Fibroblast of skin of abdomen (primary cell): ENCODE data around the gene DOCK4. TPM values are rescaled to one million over a fixed set of nuclear protein-coding genes. Genes with fewer than 3 reads are reported as not detected.
"Not testable (repeated sequence)": the region's sequence is repeated elsewhere in the genome, so short reads cannot be mapped to it uniquely, and the experiment has no call there.

Experiments
- DNase-seq: peaks from one replicate; pipeline ENCODE4 v3.0.0-alpha.2; 2013
- polyA plus RNA-seq, 2 experiments: library from polyadenylated mRNA; unstranded; fragments of 120-200 nt; gene quantifications; one replicate each; pipeline ENCODE4 v1.2.1, GENCODE V29; 2013; ENCODE audit not compliant: insufficient read length in 2 of 2

The DOCK4 gene
- 7.1 TPM for polyA plus RNA-seq (2013, experiment 1 of 2; ENCODE audit: insufficient read length)
- polyA plus RNA-seq (2013, experiment 2 of 2; ENCODE audit: insufficient read length), result 7.2 TPM

DNA sequence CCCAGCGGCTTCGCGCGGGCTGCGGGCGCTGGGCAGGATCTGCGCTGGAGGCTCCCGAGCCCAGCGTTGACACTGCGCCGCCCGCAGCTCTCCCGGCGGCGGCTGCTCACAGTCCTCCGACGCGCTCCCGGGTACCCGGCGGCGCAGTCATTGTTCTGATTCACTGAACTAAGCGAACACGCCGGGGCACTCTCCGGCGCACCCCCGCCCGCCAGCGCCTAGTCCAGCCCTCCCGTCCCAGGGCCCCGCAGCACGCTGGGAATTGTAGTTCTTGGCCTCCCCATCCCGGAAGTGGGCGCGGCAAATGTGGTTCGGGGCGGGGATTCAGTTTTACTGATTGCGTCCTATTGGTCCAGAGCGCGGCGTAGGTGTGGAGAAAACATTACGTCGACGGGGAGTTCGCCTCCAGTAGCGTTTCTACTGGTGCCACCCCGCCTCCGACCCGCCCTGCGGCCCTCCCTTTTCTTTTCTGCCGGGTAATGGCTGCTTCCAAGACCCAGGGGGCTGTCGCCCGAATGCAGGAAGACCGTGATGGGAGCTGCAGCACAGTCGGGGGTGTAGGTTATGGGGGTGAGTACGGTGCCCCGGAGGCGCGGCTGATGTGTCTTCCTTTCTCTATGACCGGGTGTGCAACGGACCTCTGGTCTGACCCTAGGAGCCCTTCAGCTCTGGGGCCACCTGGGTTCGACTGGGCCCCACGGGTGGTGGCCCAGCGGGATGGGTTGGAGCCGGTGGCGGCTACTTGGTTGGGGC lies at the start of gene DOCK4, which contains the start of gene ZNF277:
TSS of gene DOCK4 (minus strand) at position 162 of the 753 bp plus-strand sequence. CDS start 261 bp downstream, outside the sequence.
TSS of gene ZNF277 (plus strand) at position 458 of the 753 bp plus-strand sequence. CDS start at position 480, 22 bp downstream.
- peak; percentile 99 for DNase-seq

GRCh38 chr7:112255388-112255720 lies 49.2 kb upstream of the DOCK4 start:
- no peak for DNase-seq

DNA sequence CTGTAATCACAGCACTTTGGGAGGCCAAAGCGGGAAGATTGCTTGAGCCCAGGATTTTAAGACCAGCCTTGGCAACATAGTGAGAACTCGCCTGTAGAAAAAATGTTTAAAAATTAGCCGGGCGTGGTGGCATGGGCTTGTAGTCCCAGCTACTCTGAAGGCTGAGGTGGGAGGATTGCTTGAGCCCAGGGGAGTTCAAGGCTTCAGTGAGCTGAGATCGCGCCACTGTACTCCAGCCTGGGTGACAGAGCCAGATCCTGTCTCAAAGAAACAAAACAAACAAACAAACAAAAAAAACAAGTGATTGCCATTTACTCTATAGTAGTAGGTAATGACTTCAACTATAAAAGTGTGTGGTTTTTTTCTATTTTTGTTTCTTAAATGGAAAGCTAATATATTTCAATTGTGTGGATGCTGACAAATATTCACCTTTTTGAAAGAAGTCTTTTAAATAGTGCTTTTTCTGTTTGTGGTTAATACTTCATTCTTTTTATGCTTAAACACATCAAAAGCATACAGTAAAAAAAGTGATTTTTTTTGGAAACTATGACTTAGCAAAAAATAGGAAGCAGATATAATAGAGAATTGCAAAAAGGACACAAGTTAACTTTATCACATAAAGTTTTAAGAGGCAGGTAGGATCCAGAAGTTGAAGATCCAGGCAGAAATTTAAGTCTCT lies 48.6 kb upstream of the DOCK4 start:
- no peak for DNase-seq

DNA sequence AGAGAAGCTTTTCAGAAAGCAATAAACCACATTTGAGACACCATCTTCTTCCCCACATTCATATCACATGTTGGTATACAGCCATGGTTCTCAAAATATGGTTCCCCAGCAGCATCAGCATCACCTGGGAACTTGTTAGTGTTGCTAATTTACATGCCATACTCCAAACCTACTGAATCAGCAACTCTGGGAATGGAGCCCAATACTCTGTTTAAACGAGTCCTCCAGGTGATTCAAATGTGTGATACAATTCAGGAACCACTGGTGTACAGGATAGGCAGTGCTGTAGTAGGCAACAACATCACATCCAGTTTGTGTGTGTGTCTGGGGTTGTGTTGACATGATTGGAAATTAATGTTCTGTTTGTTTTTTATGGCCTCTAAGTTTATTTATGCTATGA lies 48.0 kb upstream of the DOCK4 start:
- no peak for DNase-seq

DNA sequence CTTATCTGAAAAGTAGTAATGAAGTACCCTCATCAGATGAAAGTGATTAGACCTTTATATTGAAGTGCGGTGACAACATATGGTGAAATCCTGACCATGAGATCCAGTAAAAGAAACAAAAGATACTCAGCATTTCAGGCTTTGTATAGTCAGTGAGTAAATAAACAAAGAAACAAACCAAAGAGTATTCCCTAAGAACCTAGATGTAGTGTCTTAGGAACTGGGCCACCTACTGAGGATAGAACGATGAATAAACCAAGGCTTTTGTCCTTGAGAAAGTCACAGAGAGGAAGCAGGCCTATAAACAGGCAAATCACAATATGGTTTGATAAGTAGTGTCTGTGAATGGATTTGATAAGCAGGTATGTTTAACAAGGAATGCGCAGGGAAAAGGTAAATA lies 46.5 kb upstream of the DOCK4 start:
- no peak for DNase-seq

- no peak for DNase-seq
Measured at GRCh38 chr7:112252141-112252540, 45.9 kb upstream of the DOCK4 start.

- not testable (repeated sequence) for DNase-seq
Measured at GRCh38 chr7:112249967-112250366, 43.8 kb upstream of the DOCK4 start.

DNA sequence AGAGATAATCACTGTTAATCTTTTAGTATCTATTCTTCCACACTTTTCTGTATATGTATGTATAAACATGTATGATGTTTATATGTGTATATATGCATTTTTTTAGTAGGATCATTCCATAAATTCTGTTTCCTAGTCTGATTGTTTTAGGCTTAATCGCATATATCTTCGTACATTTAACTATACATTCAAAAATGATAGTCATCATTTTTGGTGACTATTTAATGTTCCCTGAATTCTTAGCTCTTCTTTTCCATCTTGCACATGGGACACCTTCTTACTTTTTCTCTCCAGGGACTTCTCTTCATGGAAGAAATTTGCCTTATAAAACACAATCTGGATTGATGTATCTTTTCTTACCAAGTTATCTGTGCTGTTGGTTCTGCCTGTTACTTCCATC lies 42.4 kb upstream of the DOCK4 start:
- DNase-seq, result no peak

DNA sequence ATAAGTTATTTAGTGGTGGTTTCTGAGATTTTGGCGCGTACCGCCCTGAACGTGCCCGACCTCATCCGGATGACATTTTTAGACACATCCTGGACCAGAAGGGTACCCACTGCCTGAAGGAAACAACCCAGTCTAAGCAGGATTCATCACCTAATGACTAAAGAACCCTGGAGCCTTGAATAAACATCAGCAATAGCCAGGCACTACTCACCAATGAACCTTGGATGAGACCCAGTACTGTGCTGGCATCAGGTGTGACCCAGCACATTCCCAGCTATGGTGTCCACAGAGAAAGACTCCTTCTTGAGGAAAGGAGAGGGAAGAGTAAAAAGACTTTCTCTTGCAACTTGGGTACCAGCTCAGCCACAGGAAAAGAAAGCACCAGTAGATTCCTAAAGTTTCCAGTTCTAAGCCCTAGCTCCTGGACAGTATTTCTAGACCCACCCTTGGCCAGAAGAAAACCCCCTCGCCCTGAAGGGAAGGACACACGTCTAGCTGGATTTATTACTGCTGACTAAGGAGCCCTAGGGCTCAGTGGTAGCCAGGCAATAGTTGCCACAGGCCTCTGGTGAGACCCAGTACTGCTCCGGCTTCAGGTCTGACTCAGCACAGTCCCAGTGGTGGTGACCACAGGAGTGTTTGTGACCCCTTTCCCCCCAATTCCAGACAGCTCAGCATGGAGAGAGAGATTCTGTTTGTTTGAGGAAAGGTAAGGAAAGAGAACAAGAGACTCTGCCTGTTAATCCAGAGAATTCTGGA lies 32.8 kb upstream of the DOCK4 start:
- DNase-seq, result no peak

DNA sequence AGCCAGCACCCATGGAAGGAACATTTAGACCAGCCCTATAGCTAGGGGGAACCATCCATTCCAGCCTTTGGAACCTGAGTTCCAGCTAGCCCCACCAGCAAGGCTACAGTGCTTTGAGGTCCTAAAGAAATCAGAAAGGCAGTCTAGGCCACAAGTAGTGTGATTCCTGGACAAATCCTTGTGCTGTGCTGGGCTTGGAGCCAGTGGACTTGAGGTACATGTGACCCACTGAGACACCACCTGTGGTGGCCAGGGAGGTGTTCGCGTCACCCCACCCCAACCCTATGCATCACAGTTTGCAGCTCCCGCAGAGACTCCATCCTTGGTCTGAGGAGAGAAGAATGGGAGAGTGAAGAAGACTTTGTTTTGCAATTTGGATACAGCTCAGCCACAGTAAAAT lies 32.1 kb upstream of the DOCK4 start:
- DNase-seq, result no peak

DNA sequence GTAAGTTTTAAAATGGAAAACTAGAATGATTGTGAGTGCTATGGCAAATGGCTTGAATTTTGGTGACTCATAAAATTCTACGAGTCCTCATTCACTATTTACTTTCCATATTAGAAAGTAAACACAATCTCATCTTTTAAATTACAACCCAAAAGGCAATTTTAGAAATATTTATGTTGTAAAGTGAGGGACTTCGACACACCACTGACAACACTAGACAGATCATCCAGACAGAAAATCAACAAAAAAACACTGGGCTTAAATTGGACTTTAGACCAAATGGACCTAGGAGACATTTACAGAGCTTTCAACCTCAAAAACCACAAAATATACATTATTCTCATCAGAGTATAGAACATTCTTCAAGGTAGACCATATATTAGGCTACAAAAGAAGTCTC lies 30.4 kb upstream of the DOCK4 start:
- no peak for DNase-seq

DNA sequence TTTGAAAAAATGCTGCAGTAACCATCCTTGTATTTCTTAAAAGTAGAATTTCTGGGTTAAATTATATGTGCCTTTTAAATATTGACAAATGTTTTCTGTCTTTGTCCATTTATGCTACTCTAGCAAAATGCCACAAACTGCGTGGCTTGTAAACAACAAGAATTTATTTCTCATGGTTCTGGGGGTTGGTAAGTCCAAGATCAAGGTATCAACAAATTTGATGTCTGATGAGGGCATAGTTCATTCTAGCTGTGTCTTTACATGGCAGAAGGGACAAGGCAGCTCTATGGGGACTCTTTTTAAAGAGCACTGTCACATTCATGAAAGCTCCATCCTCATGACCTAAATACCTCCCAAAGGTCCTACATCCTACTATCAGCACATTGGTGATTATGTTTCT lies 27.9 kb upstream of the DOCK4 start:
- DNase-seq, result no peak

DNA sequence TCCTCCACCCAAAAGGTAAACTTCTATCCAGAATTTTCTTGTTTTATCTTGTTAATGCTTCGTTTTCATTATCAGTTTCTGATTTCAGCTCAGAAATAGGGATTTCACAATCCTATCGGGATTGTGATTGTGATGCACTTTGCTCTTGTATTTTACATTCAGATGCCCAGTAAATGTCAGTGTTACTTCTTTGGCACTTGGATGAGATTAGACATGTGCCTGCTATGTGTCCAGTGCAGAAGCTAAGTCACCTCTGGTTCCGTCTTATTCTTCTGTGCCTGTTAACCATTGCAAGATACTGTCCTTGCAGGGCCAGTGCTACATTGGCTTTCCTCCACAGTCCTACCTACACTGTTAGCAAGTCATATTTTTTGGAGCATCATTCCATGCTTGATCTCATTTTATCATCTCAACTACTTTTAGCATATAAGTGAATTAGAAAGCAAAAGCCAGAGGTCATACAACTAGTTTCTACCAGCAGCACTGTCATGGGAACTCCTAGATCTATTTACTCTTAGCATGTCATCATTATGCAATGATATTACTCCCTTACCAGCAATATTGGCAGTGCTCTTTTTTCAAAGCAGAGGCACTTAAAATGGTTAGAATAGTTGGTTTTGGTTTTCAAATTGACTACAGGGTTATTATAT lies 27.0 kb upstream of the DOCK4 start:
- DNase-seq, result no peak

DNA sequence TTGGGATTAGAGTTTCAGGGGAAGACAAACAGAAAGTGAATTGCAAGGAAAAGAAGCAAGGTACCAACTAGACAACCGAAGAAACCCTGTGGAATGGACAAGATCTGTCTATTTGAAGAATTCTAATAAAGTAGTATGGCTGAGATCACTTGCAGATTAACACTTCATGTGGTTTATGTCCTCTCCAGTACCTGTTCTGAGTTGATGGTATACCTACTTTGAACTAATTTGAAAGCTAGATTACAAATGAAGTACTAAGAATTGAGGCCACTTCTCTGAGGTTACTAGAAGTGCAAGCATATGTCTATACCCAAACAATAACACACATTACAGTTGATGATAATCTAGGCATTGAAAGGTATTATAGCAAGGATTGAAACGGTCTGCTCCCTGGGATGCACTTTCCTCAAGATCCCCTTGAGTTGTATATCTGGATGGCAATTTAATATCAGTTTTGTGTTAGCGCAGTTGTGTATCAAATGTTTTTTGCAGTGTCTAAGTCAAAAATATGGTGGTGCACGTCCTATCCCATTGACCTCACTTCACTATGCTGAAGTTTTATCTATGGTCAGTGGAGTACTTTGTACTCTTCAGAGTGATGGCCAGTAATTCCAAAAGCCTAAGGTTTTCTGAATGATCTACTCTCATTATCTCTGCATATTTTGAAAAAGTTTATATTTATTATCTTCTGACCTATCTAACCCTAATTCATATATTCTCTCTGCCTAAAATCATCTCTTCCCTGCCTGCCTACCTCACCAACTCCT lies 26.2 kb upstream of the DOCK4 start:
- no peak for DNase-seq

DNA sequence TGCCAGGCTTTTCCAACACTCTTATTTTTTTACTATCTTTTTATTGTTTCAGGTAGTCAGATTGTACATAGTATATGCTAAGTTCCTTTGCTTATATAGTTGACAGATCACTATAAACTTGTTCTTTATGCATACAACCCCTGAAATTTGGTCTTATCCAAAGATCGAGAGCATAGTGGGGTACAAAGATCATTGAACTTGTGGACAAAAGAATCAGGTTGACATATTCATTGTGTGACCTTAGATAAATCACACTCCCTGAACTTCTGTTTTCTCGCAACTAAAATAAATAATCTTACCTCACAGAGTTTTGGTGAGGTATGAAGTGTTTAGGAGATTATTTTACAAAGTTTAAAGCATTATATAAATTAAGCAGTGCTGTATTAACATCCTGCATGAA lies 22.4 kb upstream of the DOCK4 start:
- no peak for DNase-seq

DNA sequence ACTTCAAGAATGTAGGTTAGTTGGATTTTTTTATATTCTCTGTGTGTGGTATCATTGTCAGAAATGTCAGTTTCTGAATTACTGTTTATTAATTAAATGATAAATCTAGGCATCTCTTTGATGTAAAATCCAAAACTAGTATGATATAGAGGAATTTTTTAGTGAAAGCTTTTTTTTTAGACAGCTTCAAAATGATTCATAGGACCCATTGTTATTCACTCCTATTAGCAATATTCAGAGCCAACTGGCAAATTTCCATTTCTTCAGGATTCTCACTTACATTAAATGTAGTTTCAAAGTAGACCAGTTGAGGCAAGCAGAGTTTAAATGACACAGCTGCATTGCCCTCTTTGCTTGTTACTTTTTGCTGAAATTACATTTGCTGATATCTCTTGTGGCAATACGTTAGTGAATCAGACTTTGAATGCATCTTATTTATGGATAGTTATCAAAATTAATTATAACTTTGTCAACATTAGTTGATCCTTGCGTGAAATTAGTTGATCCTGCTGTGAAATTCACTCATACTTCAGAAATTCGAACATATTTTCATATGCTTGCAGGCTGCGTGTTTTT lies 20.6 kb upstream of the DOCK4 start:
- no peak for DNase-seq

DNA sequence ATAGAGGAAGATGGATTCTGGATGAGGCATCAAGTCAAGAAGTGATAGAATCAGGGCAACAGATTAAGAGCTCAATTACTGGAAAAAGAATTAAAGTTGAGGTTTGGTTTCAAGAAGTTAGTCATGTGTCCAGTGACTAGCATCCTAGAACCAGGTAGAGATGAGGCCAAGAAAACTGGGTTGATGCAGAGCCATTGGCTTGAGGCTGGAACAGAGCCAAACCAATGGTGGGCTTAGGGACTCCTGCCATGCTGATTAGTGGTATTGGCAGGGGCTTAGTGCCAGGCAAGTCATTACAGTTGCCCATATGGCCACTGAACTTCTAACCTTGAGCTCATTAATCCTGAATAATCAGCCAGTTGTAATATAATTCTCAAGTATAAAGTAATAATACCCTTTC lies 18.8 kb upstream of the DOCK4 start:
- no peak for DNase-seq

GRCh38 chr7:112224186-112224585 lies 18.0 kb upstream of the DOCK4 start:
- no peak for DNase-seq

GRCh38 chr7:112223310-112223709 lies 17.1 kb upstream of the DOCK4 start:
- DNase-seq, result no peak

GRCh38 chr7:112220877-112221434 lies 14.8 kb upstream of the DOCK4 start:
- DNase-seq, result no peak

GRCh38 chr7:112215787-112216186 lies 9.6 kb upstream of the DOCK4 start:
- DNase-seq, result no peak
